CD8-positive, alpha-beta memory T cell (primary cell): ENCODE measurements around the gene PLA2G6. TPM values are rescaled to one million over a fixed set of nuclear protein-coding genes. Genes with fewer than 3 reads are reported as not detected.

Experiments
- CTCF ChIA-PET: fragments of 350-600 bp; sonication (Branson Sonifier 250); formaldehyde crosslinking; loops from one replicate; lab custom pipeline; 2021; ENCODE audit warnings: antibody characterized with exemption; lab: Charles Lee
- POLR2A ChIA-PET: fragments of 350-600 bp; sonication (Branson Sonifier 250); formaldehyde crosslinking; loops from one replicate; lab custom pipeline; 2021; ENCODE audit warnings: antibody characterized with exemption; lab: Charles Lee
- DNase-seq, 5 donors: peaks; one replicate each; pipeline versions ENCODE4 v3.0.0 to v3.0.0-alpha.2; 2020 to 2022; ENCODE audit warnings: mixed read lengths in 1 of 5
- H3K27ac ChIP-seq: one replicate; pipeline ENCODE4 v1.7.0; 2013; ENCODE audit warnings: low read depth, mild to moderate bottlenecking, low read length, moderate library complexity
- H3K27me3 ChIP-seq: 2 replicates; pipeline ENCODE4 v1.7.0; 2013; ENCODE audit warnings: low read length, mild to moderate bottlenecking; ENCODE audit not compliant: insufficient read depth, poor library complexity, severe bottlenecking
- H3K36me3 ChIP-seq: 2 replicates; pipeline ENCODE4 v1.7.0; 2013; ENCODE audit warnings: mild to moderate bottlenecking, low read length, moderate library complexity; ENCODE audit not compliant: insufficient read depth
- H3K4me1 ChIP-seq: 2 replicates; pipeline ENCODE4 v1.7.0; 2013; ENCODE audit warnings: mild to moderate bottlenecking, low read length, moderate library complexity; ENCODE audit not compliant: insufficient read depth
- H3K4me3 ChIP-seq: 2 replicates; pipeline ENCODE4 v1.7.0; 2013; ENCODE audit warnings: mild to moderate bottlenecking, low read length
- H3K9me3 ChIP-seq: 2 replicates; pipeline ENCODE4 v1.7.0; 2013; ENCODE audit warnings: mild to moderate bottlenecking, low read length
- H3K27ac Mint-ChIP-seq, 8 donors: one replicate each; pipeline ENCODE4 v1.8.0; 2020 to 2021; ENCODE audit warnings: mixed read lengths in 8 of 8, mild to moderate bottlenecking in 6 of 8, inconsistent platforms in 3 of 8, moderate library complexity in 3 of 8
- H3K27me3 Mint-ChIP-seq, 2 donors: one replicate each; pipeline ENCODE4 v1.8.0; 2020 to 2021; ENCODE audit warnings: mixed read lengths in 2 of 2, mild to moderate bottlenecking in 1 of 2, moderate library complexity in 1 of 2
- H3K36me3 Mint-ChIP-seq, 3 donors: one replicate each; pipeline ENCODE4 v1.8.0; 2020 to 2021; ENCODE audit warnings: mixed read lengths in 3 of 3, inconsistent platforms in 1 of 3, mild to moderate bottlenecking in 1 of 3
- H3K4me1 Mint-ChIP-seq, 3 donors: one replicate each; pipeline ENCODE4 v1.8.0; 2020 to 2021; ENCODE audit warnings: mixed read lengths in 3 of 3, inconsistent platforms in 1 of 3, mild to moderate bottlenecking in 1 of 3
- H3K4me3 Mint-ChIP-seq, 7 donors: one replicate each; pipeline ENCODE4 v1.8.0; 2020 to 2021; ENCODE audit warnings: mixed read lengths in 7 of 7, mild to moderate bottlenecking in 6 of 7, moderate library complexity in 4 of 7, inconsistent platforms in 2 of 7
- H3K9me3 Mint-ChIP-seq, 5 donors: one replicate each; pipeline ENCODE4 v1.8.0; 2020 to 2022; ENCODE audit warnings: mixed read lengths in 5 of 5, mild to moderate bottlenecking in 3 of 5, moderate library complexity in 2 of 5, inconsistent platforms in 1 of 5
- polyA plus RNA-seq: library from polyadenylated mRNA; unstranded; fragments of 300-500 nt; fragmentation: Illumina TruSeq; gene quantifications from one replicate; pipeline ENCODE4 v1.2.3, GENCODE V29; 2021
- total RNA-seq, 2 experiments: library from RNA; stranded (reverse); gene quantifications; one replicate each; pipeline ENCODE4 v1.2.3, GENCODE V29; 2021

Gene PLA2G6
- total and polyA plus RNA-seq, 3 experiments from 2014 or later: 5.6 to 34.1 (median 33.0) TPM

GRCh38 chr22:38218661-38219622 is 37.3 kb upstream of the PLA2G6 start:
- Mint-ChIP-seq H3K4me1 (peaks cover 16 to 32% (median 23%) of the 10 kb centered on the region in 3 donors), H3K4me3 (no peak overlapping the region), H3K27me3 (no peaks in the 10 kb centered on the region), H3K36me3 (peaks cover 0 to 26% (median 2%) of the 10 kb centered on the region in 3 donors), H3K27ac (peak overlapping the region; percentile 59 to 91 (median 78)), H3K9me3 (no peaks in the 10 kb centered on the region)
- Histone ChIP-seq H3K4me1 (peaks cover 8% of the 10 kb centered on the region), H3K27ac (no peak overlapping the region), H3K27me3 (no peaks in the 10 kb centered on the region), H3K36me3 (no peaks in the 10 kb centered on the region), H3K4me3 (no peak overlapping the region), H3K9me3 (no peaks in the 10 kb centered on the region)
- ChIA-PET POLR2A (no interaction called here), CTCF (interaction anchor here (1.3 to 2.8 kb wide), 2 partner anchors 12 to 104 kb away, joined by 4 to 9 read pairs; no protein-coding TSS in a partner anchor)
- peak in 3 of 5 donors; percentile 26 to 56 (median 40) for DNase-seq

GRCh38 chr22:38215156-38216038 is 33.8 kb upstream of the PLA2G6 start:
- Mint-ChIP-seq H3K27me3 (peaks cover 0 to 2% of the 10 kb centered on the region in 2 donors), H3K36me3 (peaks cover 0 to 3% (median 2%) of the 10 kb centered on the region in 3 donors), H3K27ac (peak overlapping the region in 6 of 8 donors; percentile 48 to 81 (median 66)), H3K4me1 (peaks cover 23 to 44% (median 30%) of the 10 kb centered on the region in 3 donors), H3K4me3 (peak overlapping the region in 6 of 7 donors; percentile 34 to 73 (median 50)), H3K9me3 (no peaks in the 10 kb centered on the region)
- ChIA-PET POLR2A (interaction anchor here (1.1 to 1.6 kb wide), 3 partner anchors 12 to 34 kb away, joined by 4 to 11 read pairs (median 9); partner anchors contain the start of genes MAFF and PLA2G6), CTCF (interaction anchor here (0.9 to 2.5 kb wide), 4 partner anchors 13 to 163 kb away, joined by 3 to 10 read pairs (median 6); partner anchors contain the start of gene MAFF)
- no peak overlapping the region for H3K27ac ChIP-seq
- H3K9me3 ChIP-seq: no peaks in the 10 kb centered on the region
- no peaks in the 10 kb centered on the region for H3K36me3 ChIP-seq
- H3K4me1 ChIP-seq: peaks cover 14% of the 10 kb centered on the region
- H3K4me3 ChIP-seq: no peak overlapping the region
- no peak for DNase-seq
- H3K27me3 ChIP-seq: no peaks in the 10 kb centered on the region

- Histone ChIP-seq H3K4me3 (peak overlapping the region; percentile 26), H3K27ac (no peak overlapping the region), H3K36me3 (no peaks in the 10 kb centered on the region), H3K4me1 (peaks cover 14% of the 10 kb centered on the region), H3K9me3 (no peaks in the 10 kb centered on the region), H3K27me3 (no peaks in the 10 kb centered on the region)
- Mint-ChIP-seq H3K4me1 (peaks cover 25 to 45% (median 29%) of the 10 kb centered on the region in 3 donors), H3K27me3 (peaks cover 0 to 2% of the 10 kb centered on the region in 2 donors), H3K9me3 (no peaks in the 10 kb centered on the region), H3K27ac (peak overlapping the region in 5 of 8 donors; percentile 57 to 84 (median 76)), H3K4me3 (peak overlapping the region; percentile 23 to 71 (median 55)), H3K36me3 (peaks cover 0 to 3% (median 2%) of the 10 kb centered on the region in 3 donors)
- peak; percentile 67 to 83 (median 70) for DNase-seq
- ChIA-PET CTCF (interaction anchor here (0.6 to 2.5 kb wide), 5 partner anchors 12 to 162 kb away, joined by 3 to 10 read pairs (median 4); partner anchors contain the start of gene MAFF), POLR2A (interaction anchor here (1.1 to 1.6 kb wide), 3 partner anchors 11 to 33 kb away, joined by 4 to 11 read pairs (median 9); partner anchors contain the start of genes MAFF and PLA2G6)
Observed at GRCh38 chr22:38214302-38215056, 32.8 kb upstream of the PLA2G6 start.

- Mint-ChIP-seq H3K4me3 (peak overlapping the region in 4 of 7 donors; percentile 50 to 71 (median 58)), H3K27me3 (peaks cover 0 to 2% of the 10 kb centered on the region in 2 donors), H3K27ac (peak overlapping the region in 2 of 8 donors; percentile 75 to 84), H3K9me3 (no peaks in the 10 kb centered on the region), H3K36me3 (peaks cover 0 to 3% (median 2%) of the 10 kb centered on the region in 3 donors), H3K4me1 (peaks cover 20 to 40% (median 24%) of the 10 kb centered on the region in 3 donors)
- H3K4me1 ChIP-seq: peaks cover 12% of the 10 kb centered on the region
- no peaks in the 10 kb centered on the region for H3K36me3 ChIP-seq
- no peaks in the 10 kb centered on the region for H3K27me3 ChIP-seq
- DNase-seq: no peak
- ChIA-PET CTCF (interaction anchor here (0.6 to 2.5 kb wide), 4 partner anchors 12 to 99 kb away, joined by 3 to 10 read pairs (median 5); partner anchors contain the start of gene MAFF), POLR2A (interaction anchor here (1.1 to 1.6 kb wide), 3 partner anchors 11 to 32 kb away, joined by 4 to 11 read pairs (median 9); partner anchors contain the start of genes MAFF and PLA2G6)
- no peaks in the 10 kb centered on the region for H3K9me3 ChIP-seq
- no peak overlapping the region for H3K4me3 ChIP-seq
- no peak overlapping the region for H3K27ac ChIP-seq
Observed at GRCh38 chr22:38213990-38214301, 32.3 kb upstream of the PLA2G6 start.

- Histone ChIP-seq H3K4me3 (no peak overlapping the region), H3K27me3 (no peaks in the 10 kb centered on the region), H3K36me3 (no peaks in the 10 kb centered on the region), H3K9me3 (no peaks in the 10 kb centered on the region), H3K27ac (no peak overlapping the region), H3K4me1 (peaks cover 8% of the 10 kb centered on the region)
- H3K27ac Mint-ChIP-seq: peak overlapping the region; percentile 12 to 93 (median 75)
- no peak for DNase-seq
- H3K4me3 Mint-ChIP-seq: peak overlapping the region in 6 of 7 donors; percentile 1 to 64 (median 38)
- H3K4me1 Mint-ChIP-seq: peaks cover 19 to 35% (median 19%) of the 10 kb centered on the region in 3 donors
- ChIA-PET POLR2A (interaction anchor here (1.6 kb wide), 1 partner anchor 12 kb away, joined by 11 read pairs; the partner anchor contains the start of gene MAFF), CTCF (interaction anchor here (1.9 to 2.5 kb wide), 2 partner anchors 11 to 98 kb away, joined by 7 to 10 read pairs; partner anchors contain the start of gene MAFF)
- peaks cover 0 to 3% (median 2%) of the 10 kb centered on the region in 3 donors for H3K36me3 Mint-ChIP-seq
- H3K9me3 Mint-ChIP-seq: no peaks in the 10 kb centered on the region
- peaks cover 0 to 2% of the 10 kb centered on the region in 2 donors for H3K27me3 Mint-ChIP-seq
Observed at GRCh38 chr22:38213319-38213989, 31.8 kb upstream of the PLA2G6 start.

DNA sequence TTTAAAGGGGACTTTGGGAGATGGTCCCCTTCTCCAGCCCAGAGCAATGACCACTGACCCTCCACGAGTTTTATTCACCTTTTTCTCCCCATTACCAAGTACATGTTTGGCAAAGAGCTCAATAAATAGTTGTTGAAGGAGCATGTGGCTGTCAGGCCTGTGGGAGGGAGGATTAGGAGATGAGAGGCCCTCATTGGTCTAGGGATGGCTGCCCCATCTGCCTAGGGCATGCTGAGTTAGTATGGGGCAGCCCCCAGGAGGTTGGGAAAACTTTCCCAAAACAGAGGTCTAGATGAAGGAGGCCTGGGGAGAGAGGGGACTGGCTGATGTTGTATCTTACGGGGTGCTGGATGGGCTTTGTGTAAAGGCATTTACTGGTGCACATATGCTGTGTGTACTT is 30.8 kb upstream of the PLA2G6 start:
- H3K27me3 Mint-ChIP-seq: peaks cover 0 to 2% of the 10 kb centered on the region in 2 donors
- POLR2A ChIA-PET: no interaction called here
- H3K27me3 ChIP-seq: no peaks in the 10 kb centered on the region
- CTCF ChIA-PET: no interaction called here
- no peak for DNase-seq
- peaks cover 8% of the 10 kb centered on the region for H3K4me1 ChIP-seq
- H3K4me3 ChIP-seq: no peak overlapping the region
- H3K36me3 Mint-ChIP-seq: peaks cover 0 to 4% (median 2%) of the 10 kb centered on the region in 3 donors
- peak overlapping the region in 2 of 8 donors; percentile 29 to 56 for H3K27ac Mint-ChIP-seq
- no peaks in the 10 kb centered on the region for H3K9me3 Mint-ChIP-seq
- H3K27ac ChIP-seq: no peak overlapping the region
- H3K36me3 ChIP-seq: no peaks in the 10 kb centered on the region
- H3K4me3 Mint-ChIP-seq: peak overlapping the region in 1 of 7 donors; percentile 40
- peaks cover 11 to 28% (median 13%) of the 10 kb centered on the region in 3 donors for H3K4me1 Mint-ChIP-seq
- H3K9me3 ChIP-seq: no peaks in the 10 kb centered on the region
